ENCODE measurements around the gene PPM1D. TPM values are rescaled to one million over a fixed set of nuclear protein-coding genes. Genes with fewer than 3 reads are reported as not detected.
"Not testable (repeated sequence)": the region's sequence is repeated elsewhere in the genome, so short reads cannot be mapped to it uniquely, and the experiment has no call there.

Gene PPM1D
- total RNA-seq, 4 donors from 2014 or later, result 10.1 to 17.3 (median 12.3) TPM

DNA sequence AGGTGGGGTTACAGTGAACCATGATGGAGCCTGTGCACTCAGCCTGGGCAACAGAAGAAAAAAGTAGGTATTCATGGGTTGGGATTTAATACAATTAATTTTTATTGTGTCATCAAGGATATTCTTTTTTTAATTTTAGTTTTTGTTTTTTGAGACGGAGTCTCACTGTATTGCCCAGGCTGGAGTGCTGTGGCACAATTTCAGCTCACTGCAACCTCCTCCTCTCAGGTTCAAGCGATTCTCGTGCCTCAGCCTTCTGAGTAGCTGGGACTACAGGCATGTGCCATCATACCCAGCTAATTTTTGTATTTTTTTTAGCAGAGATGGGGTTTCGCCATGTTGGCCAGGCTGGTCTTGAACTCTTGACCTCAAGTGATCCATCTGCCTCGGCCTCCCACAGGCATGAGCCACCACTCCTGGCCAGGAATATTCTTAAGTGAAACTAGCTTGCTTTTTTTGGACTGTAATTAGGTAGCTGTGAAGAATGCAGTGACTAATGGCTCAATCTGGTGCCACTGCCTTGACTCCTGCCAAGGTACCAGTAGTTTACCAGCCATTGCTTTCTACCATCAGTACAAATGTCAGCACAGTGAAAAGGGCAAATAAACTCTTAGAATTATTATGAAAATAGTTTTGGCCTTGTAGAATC is 4.8 kb downstream of the PPM1D start:
- H3K27me3 ChIP-seq, result no peaks in the 10 kb centered on the region
- TF ChIP-seq POLR2AphosphoS5 (IDR thresholded peaks at IDR 0.05) (peak; percentile 93), POLR2A (IDR thresholded peaks at IDR 0.05) (no peak)
- TF ChIP-seq, protein P1, sequence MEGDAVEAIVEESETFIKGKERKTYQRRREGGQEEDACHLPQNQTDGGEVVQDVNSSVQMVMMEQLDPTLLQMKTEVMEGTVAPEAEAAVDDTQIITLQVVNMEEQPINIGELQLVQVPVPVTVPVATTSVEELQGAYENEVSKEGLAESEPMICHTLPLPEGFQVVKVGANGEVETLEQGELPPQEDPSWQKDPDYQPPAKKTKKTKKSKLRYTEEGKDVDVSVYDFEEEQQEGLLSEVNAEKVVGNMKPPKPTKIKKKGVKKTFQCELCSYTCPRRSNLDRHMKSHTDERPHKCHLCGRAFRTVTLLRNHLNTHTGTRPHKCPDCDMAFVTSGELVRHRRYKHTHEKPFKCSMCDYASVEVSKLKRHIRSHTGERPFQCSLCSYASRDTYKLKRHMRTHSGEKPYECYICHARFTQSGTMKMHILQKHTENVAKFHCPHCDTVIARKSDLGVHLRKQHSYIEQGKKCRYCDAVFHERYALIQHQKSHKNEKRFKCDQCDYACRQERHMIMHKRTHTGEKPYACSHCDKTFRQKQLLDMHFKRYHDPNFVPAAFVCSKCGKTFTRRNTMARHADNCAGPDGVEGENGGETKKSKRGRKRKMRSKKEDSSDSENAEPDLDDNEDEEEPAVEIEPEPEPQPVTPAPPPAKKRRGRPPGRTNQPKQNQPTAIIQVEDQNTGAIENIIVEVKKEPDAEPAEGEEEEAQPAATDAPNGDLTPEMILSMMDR (IDR thresholded peaks at IDR 0.05), result no peak
- peak overlapping the region; percentile 32 to 96 (median 60) for H3K27ac ChIP-seq

DNA sequence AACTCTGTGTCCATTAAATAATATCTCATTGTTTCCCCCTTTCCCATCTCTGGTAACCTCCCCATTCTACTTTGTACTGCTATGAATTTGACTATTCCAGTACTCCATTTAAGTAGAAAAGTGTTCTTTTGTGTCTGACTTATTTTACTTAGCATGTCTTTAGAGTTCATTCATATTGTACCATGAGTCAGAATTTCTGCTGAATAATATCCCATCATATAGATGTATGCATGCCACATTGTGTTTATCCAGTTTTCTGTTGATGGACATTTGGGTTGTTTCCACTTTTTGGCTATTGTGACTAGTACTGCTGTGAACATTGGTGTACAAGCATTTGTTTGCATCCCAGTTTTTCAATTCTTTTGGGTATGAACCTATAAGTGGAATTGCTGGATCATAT is 6.0 kb downstream of the PPM1D start:
- Histone ChIP-seq H3K4me3 (no peak overlapping the region), H3K36me3 (no peaks in the 10 kb centered on the region), H3K4me1 (peaks cover 7 to 85% (median 12%) of the 10 kb centered on the region in 3 donors), H3K27ac (peak overlapping the region in 1 of 4 donors; percentile 96), H3K27me3 (no peaks in the 10 kb centered on the region), H3K9me3 (no peaks in the 10 kb centered on the region)
- TF ChIP-seq POLR2AphosphoS5 (IDR thresholded peaks at IDR 0.05) (no peak), POLR2A (IDR thresholded peaks at IDR 0.05) (no peak), EP300 (IDR thresholded peaks at IDR 0.05) (no peak)
- TF ChIP-seq, protein P1 (IDR thresholded peaks at IDR 0.05), result no peak
- ATAC-seq, result no peak

More for the DNA sequence above, 4.8 kb downstream of the PPM1D start:
- H3K9me3 ChIP-seq, result no peaks in the 10 kb centered on the region
- ATAC-seq, result peak; percentile 37
- H3K4me1 ChIP-seq, result peaks cover 3 to 72% (median 12%) of the 10 kb centered on the region in 3 donors
- WGBS, 2 donors (ENCODE audit: low coverage in 1 of 2), result 53 to 61% methylated on average over 2 to 5 of the region's 5 CpGs
- no peaks in the 10 kb centered on the region for H3K36me3 ChIP-seq
- H3K4me3 ChIP-seq, result no peak overlapping the region

DNA sequence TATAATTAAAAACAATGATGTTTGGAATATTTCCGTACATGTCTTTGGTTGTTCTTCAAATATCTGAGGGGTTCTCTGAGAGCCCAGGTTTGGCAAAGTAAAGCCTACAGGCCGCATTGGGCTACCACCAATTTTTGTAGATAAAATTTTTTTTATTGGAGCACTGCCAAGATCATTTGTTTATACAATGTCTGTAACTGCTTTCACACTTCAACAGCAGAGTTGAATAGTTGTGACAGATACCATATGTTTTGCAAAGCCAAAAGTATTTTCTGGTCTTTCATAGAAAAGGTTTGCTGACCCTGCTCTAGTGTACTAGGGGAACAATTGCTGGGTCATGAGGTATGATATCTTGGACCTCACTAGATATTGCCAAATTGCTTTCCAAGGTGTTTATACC is 10.5 kb downstream of the PPM1D start:
- Histone ChIP-seq H3K4me3 (no peak overlapping the region), H3K4me1 (peaks cover 1 to 94% (median 4%) of the 10 kb centered on the region in 3 donors), H3K27me3 (no peaks in the 10 kb centered on the region), H3K36me3 (peaks cover 0 to 7% of the 10 kb centered on the region in 2 donors), H3K9me3 (no peaks in the 10 kb centered on the region), H3K27ac (no peak overlapping the region)
- TF ChIP-seq EP300 (IDR thresholded peaks at IDR 0.05) (no peak), POLR2AphosphoS5 (IDR thresholded peaks at IDR 0.05) (no peak), POLR2A (IDR thresholded peaks at IDR 0.05) (no peak)
- TF ChIP-seq, protein P1 (IDR thresholded peaks at IDR 0.05), result no peak
- ATAC-seq, result no peak
- 39 to 55% methylated on average over 2 of the region's 2 CpGs for whole genome bisulfite sequencing, 2 donors (ENCODE audit: low coverage in 1 of 2)

DNA sequence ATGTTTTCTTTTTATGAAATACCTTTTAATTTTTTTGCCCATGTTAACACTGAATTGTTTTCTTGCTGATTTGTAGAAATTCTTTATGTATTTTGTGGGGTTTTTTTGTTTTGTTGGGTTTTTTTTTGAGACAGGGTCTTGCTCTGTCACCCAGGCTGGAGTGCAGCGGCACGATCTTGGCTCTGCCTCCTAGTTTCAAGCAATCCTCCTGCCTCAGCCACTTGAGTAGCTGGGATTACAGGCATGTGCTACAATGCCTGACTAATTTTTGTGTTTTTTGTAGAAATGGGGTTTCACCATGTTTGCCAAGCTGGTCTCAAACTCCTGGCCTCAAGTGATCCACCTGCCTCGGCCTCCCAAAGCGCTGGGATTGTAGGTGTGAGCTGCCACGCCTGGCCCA is 11.3 kb downstream of the PPM1D start:
- H3K4me3 ChIP-seq, ATAC-seq, H3K27ac ChIP-seq, H3K36me3 ChIP-seq, H3K27me3 ChIP-seq, H3K9me3 ChIP-seq: not testable (repeated sequence)
- WGBS, 2 donors (ENCODE audit: low coverage in 1 of 2), result 92 to 96% methylated on average over 5 of the region's 5 CpGs
- H3K4me1 ChIP-seq, result peaks cover 4 to 94% (median 4%) of the 10 kb centered on the region in 3 donors

DNA sequence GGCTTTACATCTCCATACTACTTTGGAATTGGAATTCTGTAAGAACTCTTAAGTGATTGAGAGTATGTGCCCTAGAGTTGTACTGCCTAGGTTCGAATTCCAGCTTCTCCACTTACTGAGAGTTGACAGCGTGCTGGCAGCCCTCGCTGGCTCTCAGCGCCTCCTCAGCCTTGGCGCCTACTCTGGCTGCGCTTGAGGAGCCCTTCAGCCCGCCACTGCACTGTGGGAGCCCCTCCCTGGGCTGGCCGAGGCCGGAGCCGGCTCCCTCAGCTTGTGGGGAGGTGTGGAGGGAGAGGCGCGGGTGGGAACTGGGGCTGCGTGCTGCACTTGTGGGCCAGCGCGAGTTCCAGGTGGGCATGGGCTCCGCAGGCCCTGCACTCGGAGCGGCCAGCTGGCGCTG is 13.3 kb downstream of the PPM1D start:
- H3K9me3 ChIP-seq, result no peaks in the 10 kb centered on the region
- TF ChIP-seq EP300 (IDR thresholded peaks at IDR 0.05) (no peak), POLR2A (IDR thresholded peaks at IDR 0.05) (no peak), POLR2AphosphoS5 (IDR thresholded peaks at IDR 0.05) (no peak)
- TF ChIP-seq, protein P1 (IDR thresholded peaks at IDR 0.05), result no peak
- peaks cover 4 to 84% (median 6%) of the 10 kb centered on the region in 3 donors for H3K4me1 ChIP-seq
- 90% methylated on average over 2 of the region's 19 CpGs; no CpG with 5 or more reads in 1 of the 2 donors for WGBS, 2 donors (ENCODE audit: low coverage in 1 of 2)
- no peak overlapping the region for H3K4me3 ChIP-seq
- H3K27ac ChIP-seq, result no peak overlapping the region
- ATAC-seq, result no peak
- peaks cover 0 to 7% of the 10 kb centered on the region in 2 donors for H3K36me3 ChIP-seq
- H3K27me3 ChIP-seq, result no peaks in the 10 kb centered on the region

DNA sequence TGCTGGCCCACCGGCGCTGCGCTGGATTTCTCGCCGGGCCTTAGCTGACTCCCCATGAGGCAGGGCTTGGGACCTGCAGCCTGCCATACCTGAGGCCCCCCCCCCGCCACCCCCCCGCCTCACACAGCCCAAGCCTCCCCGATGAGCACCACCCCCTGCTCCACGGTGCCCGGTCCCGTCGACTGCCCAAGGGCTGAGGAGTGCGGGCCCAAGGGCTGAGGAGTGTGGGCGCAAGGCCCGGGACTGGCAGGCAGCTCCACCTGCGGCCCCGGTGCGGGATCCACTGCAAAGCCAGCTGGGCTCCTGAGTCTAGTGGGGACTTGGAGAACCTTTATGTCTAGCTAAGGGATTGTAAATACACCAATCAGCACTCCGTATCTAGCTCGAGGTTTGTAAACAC is 13.8 kb downstream of the PPM1D start:
- not testable (repeated sequence) for H3K27me3 ChIP-seq, H3K4me3 ChIP-seq, H3K36me3 ChIP-seq, H3K9me3 ChIP-seq, ATAC-seq, H3K27ac ChIP-seq
- peaks cover 4 to 87% (median 6%) of the 10 kb centered on the region in 3 donors for H3K4me1 ChIP-seq
- no CpG with 5 or more reads among the region's 20 CpGs for WGBS, 2 donors (ENCODE audit: low coverage in 1 of 2)

DNA sequence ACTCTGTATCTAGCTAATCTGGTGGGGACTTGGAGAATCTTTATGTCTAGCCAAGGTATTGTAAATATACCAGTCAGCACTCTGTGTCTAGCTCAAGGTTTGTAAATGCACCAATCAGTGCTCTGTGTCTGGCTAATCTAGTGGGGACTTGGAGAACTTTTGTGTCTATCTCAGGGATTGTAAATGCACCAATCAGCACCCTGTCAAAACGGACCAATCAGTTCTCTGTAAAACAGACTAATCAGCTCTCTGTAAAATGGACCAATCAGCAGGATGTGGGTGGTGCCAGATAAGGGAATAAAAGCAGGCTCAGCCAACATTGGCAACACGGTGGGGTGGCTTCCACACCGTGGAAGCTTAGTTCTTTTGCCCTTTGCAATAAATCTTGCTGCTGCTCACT is 14.3 kb downstream of the PPM1D start:
- H3K4me3 ChIP-seq, H3K27me3 ChIP-seq, H3K9me3 ChIP-seq, H3K36me3 ChIP-seq, H3K27ac ChIP-seq, ATAC-seq: not testable (repeated sequence)
- WGBS, 2 donors (ENCODE audit: low coverage in 1 of 2), result 86% methylated on average over 2 of the region's 3 CpGs; no CpG with 5 or more reads in 1 of the 2 donors
- H3K4me1 ChIP-seq, result peaks cover 4 to 87% (median 6%) of the 10 kb centered on the region in 3 donors
